CD4-positive, alpha-beta T cell treated with Interleukin-2 at 100 ng/mL for 4 hours (primary cell): Measurements from ENCODE around the gene PTRH2.

Experiments used
- DNase-seq: peaks from one replicate; pipeline ENCODE4 v3.0.0-alpha.2; 2020; ENCODE audit warnings: low spot score

The PTRH2 gene

DNA sequence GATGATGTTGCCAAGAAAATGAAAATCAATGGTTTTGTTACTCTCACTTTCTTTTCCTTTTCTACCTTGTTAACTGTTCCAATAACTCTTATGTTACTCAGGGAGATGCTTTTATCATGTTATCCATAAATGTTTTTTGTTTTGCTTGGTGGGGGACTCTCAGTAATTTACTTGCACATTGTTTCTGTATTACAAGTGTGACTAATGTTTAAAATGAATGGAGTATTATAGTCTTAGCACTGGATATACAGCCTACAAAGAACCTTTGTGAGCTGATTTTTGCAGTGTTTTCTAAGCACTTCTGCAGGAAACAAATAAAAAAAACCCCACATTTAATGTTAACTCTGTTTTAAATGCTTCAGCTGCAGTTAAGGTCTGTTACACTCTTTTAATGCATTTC, 12.3 kb upstream of the PTRH2 start:
- no peak for DNase-seq

DNA sequence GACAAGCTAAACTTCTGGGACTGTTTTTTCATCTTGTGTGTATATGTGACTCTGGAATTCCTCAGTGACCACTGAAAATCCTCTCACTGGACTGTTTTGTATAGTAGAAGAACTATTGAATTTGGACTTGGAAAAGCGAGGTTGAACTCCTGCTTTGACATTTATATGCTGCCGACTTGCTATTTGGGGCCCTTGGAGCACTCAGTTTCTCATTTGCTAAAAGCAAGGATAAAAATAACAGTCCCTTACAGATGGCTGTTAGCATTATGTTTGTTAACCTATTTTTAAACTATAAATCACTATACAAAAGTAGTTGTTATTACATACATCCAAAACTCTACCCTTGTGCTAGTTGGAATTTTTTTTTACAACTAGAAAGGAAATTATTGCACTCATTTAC, 9.2 kb upstream of the PTRH2 start:
- no peak for DNase-seq

DNA sequence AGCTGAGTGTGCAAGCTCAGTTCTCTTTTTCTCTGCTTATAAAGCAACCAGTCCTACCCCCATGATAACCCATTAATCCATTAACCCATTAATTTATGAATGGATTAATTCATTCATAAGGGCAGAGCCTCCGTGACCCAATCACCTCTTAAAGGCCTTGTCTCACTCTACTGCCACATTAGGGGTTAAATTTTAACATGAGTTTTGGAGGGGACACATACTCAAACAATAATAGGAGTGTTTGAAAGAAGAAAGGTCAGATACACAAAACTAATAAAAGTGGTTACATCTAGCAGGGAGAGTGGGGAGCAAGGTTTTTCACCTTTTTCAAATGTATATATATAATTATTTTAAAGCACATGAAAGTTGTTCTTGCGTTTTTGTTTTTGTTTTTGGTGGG, 7.0 kb upstream of the PTRH2 start:
- DNase-seq: no peak

- no peak for DNase-seq
Measured at GRCh38 chr17:59712862-59713261, 5.6 kb upstream of the PTRH2 start.

- no peak for DNase-seq
Measured at GRCh38 chr17:59711936-59712335, 4.7 kb upstream of the PTRH2 start.

DNA sequence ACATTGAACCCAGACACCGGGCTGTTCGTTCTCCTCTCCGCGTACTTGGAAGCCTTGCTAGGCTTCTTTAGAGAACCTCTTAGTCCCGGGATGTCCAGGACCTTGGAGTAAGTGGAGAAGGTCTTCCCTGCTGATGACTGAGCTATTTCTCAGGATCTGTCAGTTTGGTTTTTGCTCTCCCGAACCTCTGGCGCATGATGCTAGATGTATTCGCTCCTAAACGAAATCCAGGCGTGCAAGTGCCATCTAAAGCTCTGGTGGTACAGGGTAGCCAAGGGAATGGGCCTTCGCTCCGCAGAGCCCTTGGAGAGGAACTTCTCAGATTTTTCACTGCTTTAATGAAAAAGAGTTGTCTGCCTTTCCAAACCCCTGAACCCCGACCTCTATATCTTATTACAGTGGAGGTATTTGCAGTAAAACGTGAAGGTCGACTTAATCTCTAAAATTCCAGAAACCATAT, 771 bp upstream of the PTRH2 start:
- no peak for DNase-seq

DNA sequence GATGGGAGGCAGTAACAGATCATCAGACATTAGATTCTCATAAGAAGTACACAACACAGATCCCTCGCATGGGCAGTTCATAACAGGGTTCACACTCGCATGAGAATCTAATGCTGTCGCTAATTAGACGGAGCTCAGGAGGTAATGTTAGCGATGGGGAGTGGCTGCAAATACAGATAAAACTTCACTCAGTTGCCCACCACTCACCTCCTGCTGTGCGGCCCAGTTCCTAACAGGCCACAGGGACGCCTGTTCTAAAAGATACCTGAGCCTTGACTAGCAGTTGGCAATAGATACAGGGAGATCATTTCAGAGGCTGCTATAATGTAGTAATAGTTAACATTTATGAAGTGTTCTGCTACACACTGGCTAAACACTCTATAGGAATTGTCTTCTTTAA, 4.9 kb downstream of the PTRH2 start:
- no peak for DNase-seq

- no peak for DNase-seq
Measured at GRCh38 chr17:59699786-59700185, 7.4 kb downstream of the PTRH2 start.

DNA sequence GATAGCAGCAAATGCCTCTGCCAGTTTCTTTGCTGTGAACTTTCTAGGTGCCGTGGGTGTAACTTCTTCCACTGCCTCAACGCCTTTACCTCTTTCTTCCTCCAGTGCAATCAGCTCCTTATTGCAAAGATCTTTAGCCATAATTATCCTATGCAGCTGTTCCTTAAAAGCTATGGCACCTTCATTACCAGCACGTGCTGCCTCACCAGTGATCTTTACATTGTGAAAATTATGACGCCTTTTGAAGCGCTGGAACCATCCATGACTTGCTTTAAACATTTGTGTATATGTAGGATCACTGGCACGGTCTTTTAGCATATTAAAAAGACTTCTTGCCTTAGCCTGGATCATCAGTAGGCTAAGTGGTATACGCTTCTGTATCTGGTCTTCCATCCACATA, 8.0 kb downstream of the PTRH2 start:
- DNase-seq: no peak

- DNase-seq: no peak
Measured at GRCh38 chr17:59698143-59698542, 9.1 kb downstream of the PTRH2 start.

- DNase-seq: no peak
Measured at GRCh38 chr17:59696682-59697277, 10.4 kb downstream of the PTRH2 start.

- DNase-seq: no peak
Measured at GRCh38 chr17:59695945-59696681, 11.1 kb downstream of the PTRH2 start.

DNA sequence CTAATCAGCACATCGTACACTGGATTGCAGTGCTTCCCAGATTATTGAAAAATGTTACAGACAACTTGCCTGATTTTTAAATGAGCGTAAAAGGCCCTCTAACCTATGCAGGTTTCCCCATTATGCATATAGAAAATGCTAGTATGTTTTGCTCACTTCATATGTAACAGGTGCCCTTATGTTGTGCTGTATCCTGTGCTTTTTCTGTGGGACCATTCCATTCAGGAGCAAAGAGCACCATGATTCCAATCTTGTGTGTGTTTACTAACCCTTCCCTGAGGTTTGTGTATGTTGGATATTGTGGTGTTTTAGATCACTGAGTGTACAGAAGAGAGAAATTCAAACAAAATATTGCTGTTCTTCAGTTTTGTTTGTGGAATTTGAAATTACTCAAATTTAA, 12.9 kb downstream of the PTRH2 start:
- DNase-seq: no peak

GRCh38 chr17:59693582-59693981, 13.6 kb downstream of the PTRH2 start:
- DNase-seq: no peak

GRCh38 chr17:59688496-59688895, 18.7 kb downstream of the PTRH2 start:
- no peak for DNase-seq

GRCh38 chr17:59688008-59688407, 19.2 kb downstream of the PTRH2 start:
- DNase-seq: no peak

DNA sequence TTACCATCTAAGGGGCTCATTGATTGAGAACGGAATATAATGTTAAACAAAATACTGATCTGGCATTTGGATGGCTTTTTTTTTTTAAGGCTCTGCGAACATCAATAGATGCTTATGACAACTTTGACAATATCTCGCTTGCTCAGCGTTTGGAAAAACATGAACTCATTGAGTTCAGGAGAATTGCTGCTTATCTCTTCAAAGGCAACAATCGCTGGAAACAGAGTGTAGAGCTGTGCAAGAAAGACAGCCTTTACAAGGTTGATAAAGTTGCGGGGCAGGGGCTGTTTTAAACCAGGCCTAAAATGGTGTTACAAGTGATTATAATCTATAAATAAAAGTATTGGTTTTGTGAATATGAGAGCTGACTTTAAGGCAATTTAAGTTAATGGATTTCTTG, 22.3 kb downstream of the PTRH2 start:
- DNase-seq: no peak

GRCh38 chr17:59683283-59683682, 23.9 kb downstream of the PTRH2 start:
- no peak for DNase-seq

DNA sequence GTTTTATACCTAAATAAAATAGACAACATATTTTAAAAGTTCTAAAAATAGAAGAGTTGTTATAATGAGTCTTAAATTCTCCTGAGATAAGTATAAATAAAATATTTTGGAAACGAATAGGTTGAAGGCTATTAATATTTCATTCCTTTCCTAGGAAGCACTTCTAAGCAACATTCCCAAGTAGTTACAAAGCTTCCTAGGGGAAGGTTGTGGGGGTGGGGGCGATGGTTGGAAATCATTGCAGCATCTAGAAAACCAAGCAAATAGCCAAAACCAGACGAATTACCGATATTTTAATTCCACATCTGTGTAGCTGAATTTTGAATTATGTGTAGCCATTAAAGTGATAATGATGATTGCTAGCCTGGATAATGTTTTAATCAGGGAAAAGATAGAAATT, 26.9 kb downstream of the PTRH2 start:
- no peak for DNase-seq

DNA sequence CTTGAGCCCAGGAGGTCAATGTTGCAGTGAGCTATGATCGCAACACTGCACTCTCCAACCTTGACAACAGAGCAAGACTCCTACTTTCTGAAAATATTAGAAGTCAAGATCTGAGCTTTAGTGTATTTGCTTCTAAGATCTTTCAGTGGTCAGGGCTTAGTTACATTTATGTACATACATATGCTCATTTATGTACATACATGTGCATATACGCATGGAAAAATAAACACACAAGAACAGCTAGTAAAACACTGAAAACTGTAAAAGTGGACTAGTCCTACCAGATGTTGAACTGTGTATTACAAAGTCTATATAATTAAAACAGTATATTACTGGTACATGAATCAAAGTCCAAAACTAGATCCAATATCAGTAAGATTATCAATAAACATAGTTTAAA, 28.3 kb downstream of the PTRH2 start:
- DNase-seq: no peak

DNA sequence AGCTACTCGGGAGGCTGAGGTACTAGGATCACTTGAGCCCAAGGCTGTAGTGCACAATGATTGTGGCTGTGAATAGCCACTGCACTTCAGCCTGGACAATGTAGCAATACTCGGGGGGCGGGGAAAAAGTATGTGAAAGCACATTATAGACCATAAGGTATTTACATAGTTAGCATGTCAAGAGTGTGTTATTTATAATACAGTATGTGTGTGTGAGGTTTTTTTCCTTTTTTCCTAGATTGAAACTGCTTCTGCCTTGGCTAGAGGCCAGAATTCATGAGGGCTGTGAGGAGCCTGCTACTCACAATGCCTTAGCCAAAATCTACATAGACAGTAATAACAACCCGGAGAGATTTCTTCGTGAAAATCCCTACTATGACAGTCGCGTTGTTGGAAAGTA, 30.5 kb downstream of the PTRH2 start:
- no peak for DNase-seq

DNA sequence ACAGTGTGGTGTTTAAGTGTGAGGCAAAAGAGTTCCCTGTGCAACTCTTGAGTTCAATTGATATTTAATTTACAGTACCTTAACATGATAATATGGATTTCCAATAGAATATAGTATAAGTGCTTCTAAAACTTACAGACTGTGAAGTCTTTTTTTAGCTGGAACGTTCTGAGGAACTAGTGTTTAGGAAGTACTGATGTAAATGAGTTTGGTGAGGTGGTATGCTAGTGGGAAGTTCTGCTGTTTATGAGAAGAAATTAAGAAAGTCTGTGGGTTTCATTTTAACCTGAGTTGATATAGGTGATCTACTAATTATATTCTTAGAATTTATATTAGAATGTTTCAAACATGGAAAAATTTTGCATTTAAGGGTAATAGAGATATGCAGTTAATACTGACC, 32.0 kb downstream of the PTRH2 start:
- DNase-seq: no peak

- no peak for DNase-seq
Measured at GRCh38 chr17:59671386-59671785, 35.8 kb downstream of the PTRH2 start.

DNA sequence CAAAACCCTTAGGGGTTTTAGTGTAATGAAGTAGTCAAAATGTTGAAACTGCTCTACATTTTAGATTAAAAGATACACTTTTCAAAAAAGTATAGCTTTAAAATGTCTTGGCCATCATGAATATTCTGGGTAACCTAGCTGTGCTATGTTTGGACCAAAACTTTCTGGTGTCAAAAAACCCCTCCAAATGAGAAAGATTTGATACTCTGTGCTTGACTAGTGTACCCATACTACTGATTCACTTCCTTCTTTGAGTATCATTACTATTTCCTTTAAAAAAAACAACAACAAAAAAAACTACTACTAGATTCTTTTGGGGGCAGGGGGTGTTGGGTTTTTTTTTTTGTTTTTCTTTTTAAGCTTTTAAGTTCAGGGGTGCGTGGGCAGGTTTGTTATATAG, 37.3 kb downstream of the PTRH2 start:
- DNase-seq: no peak
